Measurements from ENCODE around the gene EVA1C. TPM values are rescaled to one million over a fixed set of nuclear protein-coding genes. Genes with fewer than 3 reads are reported as not detected.

EVA1C gene
- total and polyA plus RNA-seq, 2 donors (not counting 1 experiment from before 2014, with no cell fraction given): 0.84 to 1.6 TPM

DNA sequence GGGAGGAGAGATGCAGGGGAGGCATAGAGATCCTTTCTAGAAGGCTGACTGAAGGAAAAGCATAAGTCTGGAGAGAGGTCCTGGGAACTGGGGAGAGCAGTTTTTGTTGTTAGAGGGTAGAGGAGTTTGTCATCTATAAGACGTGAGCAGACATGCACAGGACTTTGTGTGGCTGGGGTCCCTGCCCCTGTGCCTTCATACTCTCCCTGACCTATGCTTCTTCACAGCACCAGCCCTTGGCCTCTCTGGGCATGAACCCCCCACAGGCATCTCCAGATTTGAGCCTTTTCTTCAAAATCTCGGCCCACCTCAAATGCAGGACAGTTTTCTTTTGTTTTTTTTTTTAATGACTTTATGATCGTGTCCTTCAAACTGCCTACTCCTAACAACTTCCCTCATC is 79.9 kb downstream of the EVA1C start:
- Mint-ChIP-seq H3K27me3 (peaks cover 13% of the 10 kb centered on the region), H3K4me3 (no peak overlapping the region), H3K9me3 (ENCODE audit: insufficient read depth) (no peaks in the 10 kb centered on the region), H3K4me1 (no peaks in the 10 kb centered on the region), H3K27ac (no peak overlapping the region)
- Histone ChIP-seq H3K4me2 (replicated peaks; ENCODE audit: low read depth, low read length, poor library complexity, severe bottlenecking) (no peak overlapping the region), H3K79me2 (ENCODE audit: control insufficient read depth, insufficient read depth, low read length) (no peaks in the 10 kb centered on the region), H3K4me3 (ENCODE audit: control extremely low read depth in 1 of 5, extremely low read depth in 1 of 5, insufficient read depth in 1 of 5, low read depth in 2 of 5, low read length in 4 of 5) (no peak overlapping the region), H4K20me1 (ENCODE audit: control insufficient read depth, insufficient read depth, low read length, poor library complexity, severe bottlenecking) (no peaks in the 10 kb centered on the region), H3K9ac (ENCODE audit: low read length) (no peak overlapping the region), H3K4me1 (ENCODE audit: control insufficient read depth in 2 of 2, insufficient read depth in 2 of 2, low read length in 2 of 2) (no peaks in the 10 kb centered on the region), H2AFZ (ENCODE audit: insufficient read depth, low read depth, low read length, poor library complexity, severe bottlenecking) (no peak overlapping the region), H3K27me3 (replicated peaks in 1 of 4; ENCODE audit: control extremely low read depth in 1 of 4, control insufficient read depth in 3 of 4, insufficient read depth in 4 of 4, low read length in 3 of 4) (no peaks in the 10 kb centered on the region), H3K27ac (ENCODE audit: low read length in 2 of 2) (no peak overlapping the region), H3K9me3 (ENCODE audit: control extremely low read depth in 1 of 3, control insufficient read depth in 2 of 3, insufficient read depth in 1 of 3, low read length in 2 of 3) (no peaks in the 10 kb centered on the region), H3K36me3 (replicated peaks in 1 of 2; ENCODE audit: control extremely low read depth in 1 of 2, control insufficient read depth in 1 of 2, extremely low read depth in 1 of 2, insufficient read depth in 2 of 2, low read length in 1 of 2) (no peaks in the 10 kb centered on the region)
- 71% methylated on average over 1 of the region's 3 CpGs for WGBS (ENCODE audit: insufficient coverage)
- ChIA-PET CTCF (no interaction called here), POLR2A (no interaction called here)
- DNase-seq (no peak), ATAC-seq (ENCODE audit: low read depth) (no peak)
- TF ChIP-seq EZH2 (IDR thresholded peaks at IDR 0.05; ENCODE audit: borderline replicate concordance, insufficient read depth, low read depth, low read length, poor library complexity, severe bottlenecking) (no peak), CTCF (IDR thresholded peaks at IDR 0.05) (no peak)
- intact Hi-C loops (cut with micrococcal nuclease): no loop called here

DNA sequence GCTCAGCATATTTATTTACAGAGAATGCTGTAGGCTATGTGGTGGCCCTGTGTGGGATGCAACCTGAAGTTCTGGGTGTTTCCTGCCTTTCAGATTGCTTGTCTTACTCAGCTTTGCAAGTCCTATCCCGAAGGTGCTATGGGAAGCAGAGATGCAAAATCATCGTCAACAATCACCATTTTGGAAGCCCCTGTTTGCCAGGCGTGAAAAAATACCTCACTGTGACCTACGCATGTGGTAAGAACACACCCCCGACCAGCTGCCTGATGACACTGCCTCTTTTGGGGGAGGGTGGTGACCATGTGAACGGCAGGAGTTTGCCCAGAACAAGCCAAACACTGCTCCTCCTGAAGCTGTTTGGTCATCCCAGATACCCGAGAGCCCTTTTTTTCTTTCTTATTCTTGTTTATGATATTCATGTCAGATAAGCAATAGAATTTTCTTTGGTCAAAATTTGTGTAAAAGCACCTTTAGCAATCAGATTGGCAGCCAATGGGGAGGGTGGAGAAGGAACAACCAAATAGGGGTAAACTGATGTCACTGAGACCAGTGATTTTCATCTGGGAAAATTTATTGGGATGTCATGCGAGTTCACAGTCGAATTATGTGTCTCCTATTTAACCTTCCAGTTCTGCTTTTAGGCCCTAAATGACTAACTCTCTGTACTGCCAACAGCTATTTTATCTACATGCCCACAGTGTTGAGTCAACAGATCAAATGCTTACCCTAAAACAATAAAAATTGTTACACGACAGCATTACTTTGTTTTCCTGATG is 82.6 kb downstream of the EVA1C start:
- H3K9ac ChIP-seq (ENCODE audit: low read length): no peak overlapping the region
- no peak for TF ChIP-seq EZH2 (IDR thresholded peaks at IDR 0.05; ENCODE audit: borderline replicate concordance, insufficient read depth, low read depth, low read length, poor library complexity, severe bottlenecking)
- no peak for TF ChIP-seq CTCF (IDR thresholded peaks at IDR 0.05)
- H3K27ac Mint-ChIP-seq: no peak overlapping the region

More for the DNA sequence above, 82.6 kb downstream of the EVA1C start:
- ChIA-PET POLR2A (no interaction called here), CTCF (no interaction called here)
- Histone ChIP-seq H3K4me2 (replicated peaks; ENCODE audit: low read depth, low read length, poor library complexity, severe bottlenecking) (no peak overlapping the region), H2AFZ (ENCODE audit: insufficient read depth, low read depth, low read length, poor library complexity, severe bottlenecking) (no peak overlapping the region), H3K4me3 (ENCODE audit: control extremely low read depth in 1 of 5, extremely low read depth in 1 of 5, insufficient read depth in 1 of 5, low read depth in 2 of 5, low read length in 4 of 5) (no peak overlapping the region), H4K20me1 (ENCODE audit: control insufficient read depth, insufficient read depth, low read length, poor library complexity, severe bottlenecking) (no peaks in the 10 kb centered on the region), H3K27me3 (replicated peaks in 1 of 4; ENCODE audit: control extremely low read depth in 1 of 4, control insufficient read depth in 3 of 4, insufficient read depth in 4 of 4, low read length in 3 of 4) (no peaks in the 10 kb centered on the region), H3K36me3 (replicated peaks in 1 of 2; ENCODE audit: control extremely low read depth in 1 of 2, control insufficient read depth in 1 of 2, extremely low read depth in 1 of 2, insufficient read depth in 2 of 2, low read length in 1 of 2) (no peaks in the 10 kb centered on the region), H3K9me3 (ENCODE audit: control extremely low read depth in 1 of 3, control insufficient read depth in 2 of 3, insufficient read depth in 1 of 3, low read length in 2 of 3) (no peaks in the 10 kb centered on the region), H3K79me2 (ENCODE audit: control insufficient read depth, insufficient read depth, low read length) (no peaks in the 10 kb centered on the region), H3K4me1 (ENCODE audit: control insufficient read depth in 2 of 2, insufficient read depth in 2 of 2, low read length in 2 of 2) (no peaks in the 10 kb centered on the region), H3K27ac (ENCODE audit: low read length in 2 of 2) (no peak overlapping the region)
- peaks cover 9% of the 10 kb centered on the region for H3K27me3 Mint-ChIP-seq
- H3K9me3 Mint-ChIP-seq (ENCODE audit: insufficient read depth): no peaks in the 10 kb centered on the region
- ATAC-seq (ENCODE audit: low read depth) (no peak), DNase-seq (no peak)
- H3K4me3 Mint-ChIP-seq: no peak overlapping the region
- 98% methylated on average over 6 of the region's 10 CpGs for WGBS (ENCODE audit: insufficient coverage)
- intact Hi-C loops (cut with micrococcal nuclease): no loop called here
- H3K4me1 Mint-ChIP-seq: no peaks in the 10 kb centered on the region
